GM10248 (cell line): ENCODE results near the gene OVOL2.
A peak's percentile ranks its signal among the peaks of the same experiment; 100 is the strongest.
"Not testable (repeated sequence)": the region's sequence is repeated elsewhere in the genome, so short reads cannot be mapped to it uniquely, and the experiment has no call there.

Experiments
- CTCF ChIA-PET: fragments of 300-600 bp; sonication (Branson Sonifier 250); formaldehyde crosslinking; extraction: SDS; loops from one replicate; lab custom pipeline; 2021; ENCODE audit warnings: antibody characterized with exemption; lab: Yijun Ruan, JAX
- POLR2A ChIA-PET: fragments of 350-650 bp; sonication (Branson Sonifier 250); formaldehyde crosslinking; extraction: SDS; loops from one replicate; lab custom pipeline; 2020; ENCODE audit warnings: antibody characterized with exemption; lab: Yijun Ruan, JAX
- DNase-seq: peaks from one replicate; pipeline ENCODE4 v3.0.0; 2012; ENCODE audit errors: extremely low spot score
- CTCF ChIP-seq: IDR thresholded peaks from 2 replicates; pipeline ENCODE4 v1.5.1; 2012; ENCODE audit warnings: mild to moderate bottlenecking, low read depth; ENCODE audit errors: extremely low read depth, missing control alignments, control extremely low read depth

OVOL2 gene

GRCh38 chr20:18031888-18032509 is 25.7 kb downstream of the OVOL2 start:
- DNase-seq: no peak
- TF ChIP-seq CTCF: no peak
- ChIA-PET CTCF (interaction anchor here (1.1 kb wide), 1 partner anchor 14 kb away, joined by 3 read pairs; no protein-coding TSS in a partner anchor), POLR2A (no interaction called here)

- ChIA-PET CTCF (interaction anchor here (1.0 kb wide), 1 partner anchor 10 kb away, joined by 3 read pairs; no protein-coding TSS in a partner anchor), POLR2A (no interaction called here)
- no peak for DNase-seq
- TF ChIP-seq CTCF: no peak
Measured at GRCh38 chr20:18031050-18031449, 26.7 kb downstream of the OVOL2 start.

- ChIA-PET CTCF (interaction anchor here (1.0 kb wide), 1 partner anchor 9 kb away, joined by 3 read pairs; no protein-coding TSS in a partner anchor), POLR2A (no interaction called here)
- no peak for TF ChIP-seq CTCF
- DNase-seq: no peak
Measured at GRCh38 chr20:18030020-18030419, 27.7 kb downstream of the OVOL2 start.

GRCh38 chr20:18027011-18027410 is 30.7 kb downstream of the OVOL2 start:
- DNase-seq, POLR2A ChIA-PET, CTCF ChIA-PET: not testable (repeated sequence)

GRCh38 chr20:18024606-18025127 is 33.0 kb downstream of the OVOL2 start:
- POLR2A ChIA-PET: no interaction called here

GRCh38 chr20:18020931-18021330 is 36.8 kb downstream of the OVOL2 start:
- no peak for TF ChIP-seq CTCF
- ChIA-PET POLR2A (no interaction called here), CTCF (interaction anchor here (0.8 to 1.4 kb wide), 5 partner anchors 10 to 516 kb away, joined by 3 to 6 read pairs (median 3); no protein-coding TSS in a partner anchor)
- no peak for DNase-seq

More at GRCh38 chr20:18024606-18025127, 33.0 kb downstream of the OVOL2 start:
- CTCF ChIA-PET: no interaction called here
- DNase-seq: no peak
- TF ChIP-seq CTCF: no peak

GRCh38 chr20:18019068-18019467 is 38.6 kb downstream of the OVOL2 start:
- ChIA-PET CTCF (interaction anchor here (0.9 to 2.7 kb wide), 5 partner anchors 12 to 506 kb away, joined by 3 to 10 read pairs (median 6); no protein-coding TSS in a partner anchor), POLR2A (no interaction called here)
- DNase-seq: peak; percentile 74
- peak; percentile 64 for TF ChIP-seq CTCF
